GM12865 (cell line): ENCODE data around the gene VWCE.

Source experiments
- DNase-seq: peaks from one replicate; pipeline ENCODE4 v3.0.0; 2010; ENCODE audit warnings: low read depth
- H3K4me3 ChIP-seq: 2 replicates; pipeline ENCODE4 v1.5.1; 2011; ENCODE audit warnings: mild to moderate bottlenecking, low read depth, low read length, control low read depth
- TF ChIP-seq, protein P1 (sequence below): IDR thresholded peaks from 2 replicates; pipeline ENCODE4 v1.5.1; 2011; ENCODE audit warnings: low read length, control low read depth, low read depth, inconsistent platforms; ENCODE audit not compliant: insufficient read depth; ENCODE audit errors: missing control alignments

Gene VWCE, protein sequence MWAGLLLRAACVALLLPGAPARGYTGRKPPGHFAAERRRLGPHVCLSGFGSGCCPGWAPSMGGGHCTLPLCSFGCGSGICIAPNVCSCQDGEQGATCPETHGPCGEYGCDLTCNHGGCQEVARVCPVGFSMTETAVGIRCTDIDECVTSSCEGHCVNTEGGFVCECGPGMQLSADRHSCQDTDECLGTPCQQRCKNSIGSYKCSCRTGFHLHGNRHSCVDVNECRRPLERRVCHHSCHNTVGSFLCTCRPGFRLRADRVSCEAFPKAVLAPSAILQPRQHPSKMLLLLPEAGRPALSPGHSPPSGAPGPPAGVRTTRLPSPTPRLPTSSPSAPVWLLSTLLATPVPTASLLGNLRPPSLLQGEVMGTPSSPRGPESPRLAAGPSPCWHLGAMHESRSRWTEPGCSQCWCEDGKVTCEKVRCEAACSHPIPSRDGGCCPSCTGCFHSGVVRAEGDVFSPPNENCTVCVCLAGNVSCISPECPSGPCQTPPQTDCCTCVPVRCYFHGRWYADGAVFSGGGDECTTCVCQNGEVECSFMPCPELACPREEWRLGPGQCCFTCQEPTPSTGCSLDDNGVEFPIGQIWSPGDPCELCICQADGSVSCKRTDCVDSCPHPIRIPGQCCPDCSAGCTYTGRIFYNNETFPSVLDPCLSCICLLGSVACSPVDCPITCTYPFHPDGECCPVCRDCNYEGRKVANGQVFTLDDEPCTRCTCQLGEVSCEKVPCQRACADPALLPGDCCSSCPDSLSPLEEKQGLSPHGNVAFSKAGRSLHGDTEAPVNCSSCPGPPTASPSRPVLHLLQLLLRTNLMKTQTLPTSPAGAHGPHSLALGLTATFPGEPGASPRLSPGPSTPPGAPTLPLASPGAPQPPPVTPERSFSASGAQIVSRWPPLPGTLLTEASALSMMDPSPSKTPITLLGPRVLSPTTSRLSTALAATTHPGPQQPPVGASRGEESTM

DNA sequence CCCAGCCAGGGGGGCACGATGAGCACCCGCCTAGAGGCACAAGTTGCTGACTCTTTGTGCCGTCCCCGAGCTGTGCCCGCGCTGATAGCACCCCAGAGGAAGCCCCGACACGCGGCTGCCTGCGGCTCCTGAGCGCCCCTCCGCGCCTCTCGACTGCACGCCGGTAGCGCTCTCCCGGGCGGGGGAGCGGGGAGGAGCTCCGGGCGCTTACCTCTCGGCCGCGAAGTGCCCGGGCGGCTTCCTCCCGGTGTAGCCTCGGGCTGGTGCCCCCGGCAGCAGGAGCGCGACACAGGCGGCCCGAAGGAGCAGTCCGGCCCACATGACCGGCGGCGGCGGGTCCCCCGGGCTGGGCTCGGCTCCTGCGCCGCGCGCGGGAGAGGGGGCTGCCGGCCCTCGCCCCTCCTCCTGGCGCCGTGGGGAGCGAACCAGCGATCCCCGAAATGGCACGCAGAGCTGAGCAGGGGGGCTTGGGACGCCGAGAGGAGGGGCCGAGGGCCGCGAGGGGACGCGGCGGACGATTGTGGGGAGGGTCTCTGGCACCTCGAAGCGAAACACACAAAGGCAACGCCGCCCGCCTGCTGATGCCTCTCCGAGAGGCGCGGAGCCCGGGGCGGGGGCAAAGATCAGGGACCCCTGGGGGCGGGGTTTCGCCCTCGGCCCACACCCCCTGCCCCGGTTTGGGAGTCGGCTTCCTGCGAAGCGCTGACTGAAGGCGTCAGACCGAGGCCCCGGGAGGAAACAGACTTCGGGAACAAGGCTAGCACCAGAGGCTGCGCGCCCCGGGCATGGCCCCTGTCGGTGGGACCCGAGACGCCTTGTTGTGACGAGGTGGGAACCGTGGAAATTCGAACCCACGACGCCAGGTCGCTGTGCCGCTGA lies at the start of gene VWCE:
Gene VWCE, minus strand, starts transcription at position 600 of the 879 bp plus-strand sequence. Its CDS starts 279 bp downstream, at position 321.
- H3K4me3 ChIP-seq, result peak within 1 kb of the TSS; percentile 89
- TF ChIP-seq, protein P1, sequence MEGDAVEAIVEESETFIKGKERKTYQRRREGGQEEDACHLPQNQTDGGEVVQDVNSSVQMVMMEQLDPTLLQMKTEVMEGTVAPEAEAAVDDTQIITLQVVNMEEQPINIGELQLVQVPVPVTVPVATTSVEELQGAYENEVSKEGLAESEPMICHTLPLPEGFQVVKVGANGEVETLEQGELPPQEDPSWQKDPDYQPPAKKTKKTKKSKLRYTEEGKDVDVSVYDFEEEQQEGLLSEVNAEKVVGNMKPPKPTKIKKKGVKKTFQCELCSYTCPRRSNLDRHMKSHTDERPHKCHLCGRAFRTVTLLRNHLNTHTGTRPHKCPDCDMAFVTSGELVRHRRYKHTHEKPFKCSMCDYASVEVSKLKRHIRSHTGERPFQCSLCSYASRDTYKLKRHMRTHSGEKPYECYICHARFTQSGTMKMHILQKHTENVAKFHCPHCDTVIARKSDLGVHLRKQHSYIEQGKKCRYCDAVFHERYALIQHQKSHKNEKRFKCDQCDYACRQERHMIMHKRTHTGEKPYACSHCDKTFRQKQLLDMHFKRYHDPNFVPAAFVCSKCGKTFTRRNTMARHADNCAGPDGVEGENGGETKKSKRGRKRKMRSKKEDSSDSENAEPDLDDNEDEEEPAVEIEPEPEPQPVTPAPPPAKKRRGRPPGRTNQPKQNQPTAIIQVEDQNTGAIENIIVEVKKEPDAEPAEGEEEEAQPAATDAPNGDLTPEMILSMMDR, result peak; percentile 29
- peak; percentile 90 for DNase-seq

DNA sequence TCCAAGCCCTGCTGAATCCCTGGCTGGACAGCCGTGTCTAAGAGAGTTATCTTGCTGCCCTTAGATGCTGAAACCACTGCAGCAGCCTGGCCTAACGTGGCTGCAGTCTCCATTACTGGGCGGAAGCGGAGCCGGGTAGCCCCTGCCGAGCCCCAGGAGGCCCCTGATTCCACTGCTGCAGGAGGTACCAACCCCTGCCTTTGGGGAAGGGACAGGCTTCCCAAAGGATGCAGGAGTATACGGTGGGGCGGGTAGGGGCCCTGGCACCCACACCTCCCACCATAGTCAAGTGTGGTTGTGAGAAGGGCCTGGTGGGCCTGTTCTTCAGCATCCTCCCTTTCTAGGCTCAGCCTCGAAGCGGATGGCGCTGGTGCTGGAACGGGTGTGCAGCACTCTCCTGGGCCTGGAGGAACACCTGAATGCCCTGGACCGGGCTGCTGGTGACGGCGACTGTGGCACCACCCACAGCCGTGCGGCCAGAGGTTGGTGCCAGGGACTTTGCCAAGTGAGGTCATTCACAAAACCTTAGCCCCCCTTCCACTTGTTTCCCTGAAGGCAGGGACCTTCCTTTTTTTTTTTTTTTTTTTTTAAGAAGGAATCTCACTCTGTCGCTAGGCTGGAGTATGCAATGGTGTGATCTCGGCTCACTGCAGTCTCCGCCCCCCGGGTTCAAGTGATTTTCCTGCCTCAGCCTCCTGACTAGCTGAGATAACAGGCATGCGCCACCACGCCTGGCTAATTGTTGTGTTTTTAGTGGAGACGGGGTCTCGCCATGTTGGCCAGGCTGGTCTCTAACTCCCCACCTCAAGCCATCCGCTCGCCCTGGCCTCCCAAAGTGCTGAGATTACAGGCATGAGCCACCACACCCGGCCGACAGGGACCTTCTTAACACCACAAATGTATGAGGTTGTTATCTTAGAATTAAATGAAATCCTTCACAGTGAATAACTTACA lies 49.0 kb upstream of the VWCE start:
- TF ChIP-seq, protein P1, result no peak
- no peak for DNase-seq
- no peak overlapping the region for H3K4me3 ChIP-seq

DNA sequence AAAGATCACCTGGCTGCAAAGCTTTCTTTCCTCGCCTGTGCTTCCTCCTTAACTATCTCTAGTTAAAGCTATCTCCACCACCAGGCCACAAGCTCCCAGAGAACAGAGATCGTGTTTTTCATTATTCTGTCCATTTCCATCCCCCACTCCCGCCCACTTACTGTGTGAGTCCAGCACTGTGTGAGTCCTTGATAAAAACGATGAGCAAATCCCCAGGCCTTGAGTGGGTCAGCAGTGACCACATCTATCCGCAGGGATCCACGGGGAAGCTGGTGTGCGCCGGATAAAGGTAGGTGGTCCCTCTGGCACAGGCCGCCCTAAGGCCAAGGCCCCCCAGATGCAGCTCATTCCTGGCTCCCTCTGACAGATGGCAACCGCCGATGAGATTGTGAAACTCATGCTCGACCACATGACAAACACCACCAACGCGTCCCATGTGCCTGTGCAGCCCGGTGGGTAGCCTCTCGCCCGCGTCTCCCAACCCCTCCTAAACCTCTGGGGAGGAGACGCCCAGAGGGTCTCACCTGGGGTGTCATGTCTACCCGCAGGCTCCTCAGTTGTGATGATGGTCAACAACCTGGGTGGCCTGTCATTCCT lies 47.2 kb upstream of the VWCE start:
- no peak overlapping the region for H3K4me3 ChIP-seq
- TF ChIP-seq, protein P1, result no peak
- no peak for DNase-seq

DNA sequence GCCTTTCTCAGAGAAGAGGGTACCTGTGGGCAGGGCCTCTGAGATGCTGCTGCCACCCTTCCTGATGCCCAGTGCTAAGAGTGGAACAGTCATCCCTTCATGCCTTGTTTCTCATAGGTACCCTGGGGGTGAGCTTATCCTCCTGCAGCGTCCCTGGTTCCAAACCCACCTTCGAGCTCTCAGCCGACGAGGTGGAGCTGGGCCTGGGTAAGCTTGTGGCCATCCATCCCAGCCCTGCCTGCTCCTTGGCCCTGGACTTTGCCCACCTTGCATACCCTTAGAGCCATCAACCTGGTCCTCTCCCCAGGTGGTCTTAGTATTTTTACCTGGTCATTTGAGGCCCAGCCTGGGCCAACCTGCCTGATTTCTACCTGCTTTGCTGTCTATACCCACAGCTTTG lies 46.6 kb upstream of the VWCE start:
- TF ChIP-seq, protein P1, result no peak
- no peak for DNase-seq
- no peak overlapping the region for H3K4me3 ChIP-seq

DNA sequence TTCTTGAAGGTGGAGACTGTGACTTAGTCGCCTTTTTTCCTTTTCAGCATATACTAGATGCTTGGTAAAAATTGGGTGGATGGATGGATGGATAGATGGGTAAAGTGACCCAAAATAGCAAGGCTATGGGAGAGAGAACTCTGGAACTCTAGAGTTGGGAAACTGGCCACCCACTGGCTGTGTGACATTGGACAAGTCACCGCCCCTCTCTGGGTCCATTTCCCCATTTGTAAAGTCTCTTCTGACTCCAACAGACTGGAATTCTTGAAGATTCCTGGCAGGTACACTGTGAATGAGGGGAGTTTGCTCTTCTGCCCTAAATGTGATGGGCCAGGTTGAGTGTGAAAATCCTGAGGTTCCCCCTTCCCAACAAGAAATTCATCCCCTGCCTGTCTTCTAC lies 45.9 kb upstream of the VWCE start:
- TF ChIP-seq, protein P1, result no peak
- no peak for DNase-seq
- no peak overlapping the region for H3K4me3 ChIP-seq
